ENCODE results near the gene RAD51B.

Gene RAD51B

DNA sequence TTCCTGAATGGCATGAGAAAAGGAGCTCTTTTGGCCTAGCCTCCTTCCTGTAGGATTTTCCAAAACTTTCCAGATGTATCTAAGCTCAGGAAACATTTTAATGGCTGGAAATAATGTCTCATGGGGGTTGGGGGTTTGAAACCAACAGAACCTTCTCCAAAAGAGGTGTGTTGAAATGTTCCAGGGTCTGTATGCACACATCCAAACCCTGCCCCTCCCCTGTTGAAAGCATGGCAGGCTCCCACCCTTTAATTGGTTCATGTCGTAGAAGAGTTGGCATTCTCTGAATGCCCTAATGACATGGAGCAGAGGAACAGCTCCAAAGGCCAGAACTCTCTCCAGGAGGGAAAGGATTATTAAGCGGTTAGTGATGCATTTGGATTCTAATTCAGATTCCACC lies 620.1 kb downstream of the RAD51B start:
- DNase-seq (ENCODE audit: low read depth in 2 of 2) = no peak

DNA sequence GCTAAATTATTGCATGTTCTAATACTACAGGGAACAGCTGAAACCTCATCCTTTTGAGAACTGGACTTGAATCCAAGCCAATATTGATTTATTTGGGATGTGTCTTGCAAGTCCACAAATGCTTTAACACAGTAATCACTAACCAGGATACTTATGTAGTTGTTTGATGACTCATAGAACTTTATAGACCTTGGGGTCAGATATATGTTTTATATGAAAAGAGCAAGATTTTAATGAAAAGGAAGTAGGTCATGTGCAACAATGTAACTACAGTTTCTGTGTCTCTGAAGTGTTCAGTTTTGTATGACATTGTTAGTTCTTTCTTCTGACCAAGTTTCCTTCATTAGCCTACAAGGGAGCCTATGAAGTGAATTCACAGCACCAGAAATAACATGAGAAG lies 621.2 kb downstream of the RAD51B start:
- no peak for DNase-seq (ENCODE audit: low read depth in 2 of 2)

DNA sequence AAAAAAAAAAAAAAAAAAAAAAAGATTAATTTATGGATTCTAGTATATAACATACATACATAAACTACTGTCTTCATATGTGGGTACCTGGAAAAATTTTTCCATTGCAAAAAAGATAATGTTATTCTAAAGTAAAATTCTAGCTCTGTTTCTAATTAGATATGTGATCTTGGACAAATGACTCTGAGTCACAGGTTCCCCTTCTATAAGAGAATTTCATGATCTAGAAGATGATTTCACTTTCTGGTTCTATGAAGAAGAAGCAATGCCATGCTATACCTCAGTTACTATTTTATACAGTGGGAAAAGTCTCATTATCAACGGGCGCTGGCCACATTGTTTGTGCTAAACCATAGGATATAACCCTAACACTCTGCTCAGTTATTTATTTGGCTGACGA lies 622.0 kb downstream of the RAD51B start:
- DNase-seq (ENCODE audit: low read depth in 2 of 2) = no peak

DNA sequence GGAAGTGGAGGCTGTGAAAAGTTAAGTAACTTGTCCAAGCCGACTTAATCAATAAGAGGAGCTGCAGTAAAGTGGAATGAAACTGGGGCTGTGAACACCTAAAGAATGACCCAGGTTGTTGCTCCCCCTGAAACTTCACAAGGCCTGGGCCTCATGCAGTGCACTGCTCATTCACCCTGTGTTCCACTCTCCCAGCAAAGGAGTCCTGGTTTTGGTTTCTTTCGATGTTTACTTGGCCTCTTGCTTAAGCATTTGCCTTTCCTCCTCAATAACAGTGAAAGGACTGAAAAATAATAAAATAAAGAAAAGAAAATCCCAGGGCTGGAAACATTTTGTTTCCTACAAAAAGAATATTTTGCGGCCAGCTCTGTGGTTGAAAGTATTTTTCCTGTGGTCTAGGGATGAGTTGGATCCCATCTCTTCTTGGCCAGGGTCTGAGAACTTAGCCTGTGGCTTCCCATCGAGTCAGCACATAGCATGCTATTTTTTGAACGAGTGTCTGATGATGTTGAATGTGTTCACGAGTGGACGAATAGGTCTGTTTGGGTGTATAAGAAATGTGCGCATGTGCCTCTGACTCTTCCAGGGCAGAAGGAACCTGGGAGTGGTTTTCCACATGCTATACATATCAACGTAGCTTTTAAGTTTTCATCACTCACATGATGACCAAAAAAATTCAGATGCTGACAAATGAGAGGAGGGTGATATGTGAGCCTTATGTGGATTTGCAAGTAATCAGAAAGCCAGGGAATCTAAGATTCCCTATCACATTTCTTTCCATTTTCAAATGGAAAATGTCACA lies 623.5 kb downstream of the RAD51B start:
- DNase-seq (ENCODE audit: low read depth in 2 of 2) = no peak

DNA sequence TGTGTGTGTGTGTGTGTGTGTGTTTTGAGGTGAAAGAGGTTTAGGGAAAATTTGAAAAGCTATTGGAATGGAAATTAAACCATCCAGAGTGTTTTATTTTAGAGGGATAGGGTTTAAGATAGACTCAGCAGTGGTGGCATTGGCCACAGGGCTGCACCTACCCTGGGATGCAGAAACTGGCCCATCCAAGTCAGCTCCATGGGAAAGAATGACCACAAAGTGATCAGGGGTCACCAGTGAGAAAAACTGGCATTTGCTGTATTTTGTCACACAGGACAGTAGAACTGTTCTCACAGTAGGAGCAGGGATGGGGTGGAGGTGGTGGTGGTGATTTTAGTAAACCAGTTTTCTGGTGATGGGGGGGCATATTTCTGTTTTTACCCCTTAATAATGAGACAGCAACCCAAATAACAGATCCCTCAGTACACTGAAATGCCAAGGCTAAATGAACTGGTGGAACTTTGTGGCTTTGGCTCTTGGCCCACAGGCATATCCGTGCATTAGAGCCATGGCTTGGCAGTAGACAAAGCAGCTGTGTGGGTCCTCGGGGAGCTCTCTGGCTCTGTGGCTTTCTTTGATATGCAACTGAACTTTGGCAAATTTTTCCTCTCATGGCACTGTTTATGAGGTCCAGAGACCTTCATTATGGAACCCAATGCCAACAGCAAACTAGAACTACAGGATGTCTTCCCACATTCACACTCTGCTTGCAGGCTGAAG lies 625.0 kb downstream of the RAD51B start:
- no peak for DNase-seq (ENCODE audit: low read depth in 2 of 2)

DNA sequence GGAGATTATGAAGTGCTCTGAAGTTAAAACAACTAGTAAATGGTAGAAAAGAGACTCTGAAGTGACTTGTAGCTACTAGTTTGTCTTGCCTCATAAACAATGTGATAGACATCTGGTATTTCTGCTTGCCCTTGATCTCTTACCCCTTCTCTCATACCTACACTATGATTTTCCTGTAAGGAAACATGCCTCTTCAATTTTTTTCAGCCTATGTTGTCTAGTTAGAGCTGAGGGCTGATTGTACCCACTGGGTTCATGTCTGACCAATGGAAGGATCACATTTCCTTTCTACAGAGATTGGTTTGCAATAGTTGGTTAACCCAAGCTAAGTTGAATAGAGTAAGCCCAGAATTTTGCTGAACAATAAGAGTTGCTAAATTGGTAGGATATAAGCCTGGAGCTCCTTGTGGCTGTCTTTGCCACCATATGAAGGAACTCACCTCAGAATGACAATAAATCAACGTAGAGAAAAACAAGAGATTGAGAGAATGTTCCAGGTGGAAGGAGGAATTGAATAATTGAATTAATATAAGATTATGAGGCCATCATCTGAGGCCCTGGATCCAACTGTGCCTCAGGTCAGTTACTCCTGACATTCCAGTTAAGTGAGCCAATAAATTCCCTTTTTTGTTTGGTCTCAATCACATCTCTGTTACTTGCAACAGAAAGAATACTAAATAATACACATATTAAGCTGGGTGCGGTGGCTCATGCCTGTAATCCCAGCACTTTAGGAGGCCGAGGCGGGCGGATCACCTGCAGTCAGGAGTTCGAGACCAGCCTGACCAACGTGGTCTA lies 626.9 kb downstream of the RAD51B start:
- DNase-seq (ENCODE audit: low read depth in 2 of 2) = no peak

DNA sequence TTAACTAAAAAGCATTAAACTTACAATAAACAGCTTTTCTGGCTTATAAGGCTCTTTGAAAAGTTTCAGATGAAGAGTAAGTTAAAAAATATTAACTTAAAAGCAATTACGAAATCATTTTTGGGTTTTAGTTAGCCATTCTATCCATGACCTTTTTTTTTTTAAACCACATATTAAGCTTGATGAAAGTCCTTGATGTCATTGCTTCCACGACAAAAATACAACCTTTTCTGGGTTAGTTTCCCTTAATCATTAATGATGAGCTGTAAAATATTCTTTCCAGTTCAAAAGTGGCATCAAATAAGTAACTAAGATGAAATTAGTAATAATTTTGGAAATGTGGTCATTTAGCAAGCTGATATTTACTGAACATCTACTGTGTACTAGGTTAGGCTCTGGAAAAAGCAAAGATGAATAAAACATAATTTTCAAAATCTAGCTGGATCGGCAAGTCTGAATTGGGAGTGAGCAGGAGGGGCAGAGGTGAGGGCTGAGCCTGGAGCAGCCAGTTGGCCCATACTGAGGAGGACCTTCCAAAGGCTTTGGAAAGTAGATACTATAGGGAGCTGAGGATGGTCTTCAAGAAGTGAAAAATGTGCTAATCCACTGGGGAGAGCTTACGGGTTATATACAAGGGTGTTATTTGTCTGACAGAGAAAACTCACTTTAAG lies 628.1 kb downstream of the RAD51B start:
- no peak for DNase-seq (ENCODE audit: low read depth in 2 of 2)

DNA sequence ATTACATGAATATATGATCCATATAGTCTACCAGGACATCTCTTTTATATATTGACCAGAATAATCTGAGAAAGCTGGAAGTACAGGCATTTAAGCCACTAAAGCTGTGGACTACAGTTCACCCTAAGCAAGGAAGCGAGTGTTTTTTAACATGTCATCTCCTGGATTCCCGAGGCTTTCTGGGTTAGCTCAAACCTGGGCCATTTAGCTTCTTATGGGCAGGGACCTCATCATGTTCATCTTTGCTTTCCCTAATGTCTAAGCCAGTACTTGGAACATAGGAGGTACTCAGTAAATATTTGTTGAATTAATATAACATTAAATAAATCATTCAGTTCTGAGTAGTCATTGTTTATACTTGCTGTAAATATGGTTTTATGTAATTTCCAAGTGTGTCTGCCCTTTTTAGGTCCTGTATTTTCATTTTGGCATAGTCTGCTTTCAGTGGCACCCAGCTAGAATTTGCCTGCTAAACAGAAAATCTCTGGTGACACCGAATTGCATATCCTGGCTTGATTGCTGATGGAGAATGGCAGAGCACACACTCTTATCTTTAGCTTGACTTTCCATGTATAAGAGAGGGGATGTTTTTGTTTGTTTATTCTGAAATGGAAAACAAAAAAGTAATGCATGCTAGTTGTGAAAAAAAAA lies 628.8 kb downstream of the RAD51B start:
- no peak for DNase-seq (ENCODE audit: low read depth in 2 of 2)

DNA sequence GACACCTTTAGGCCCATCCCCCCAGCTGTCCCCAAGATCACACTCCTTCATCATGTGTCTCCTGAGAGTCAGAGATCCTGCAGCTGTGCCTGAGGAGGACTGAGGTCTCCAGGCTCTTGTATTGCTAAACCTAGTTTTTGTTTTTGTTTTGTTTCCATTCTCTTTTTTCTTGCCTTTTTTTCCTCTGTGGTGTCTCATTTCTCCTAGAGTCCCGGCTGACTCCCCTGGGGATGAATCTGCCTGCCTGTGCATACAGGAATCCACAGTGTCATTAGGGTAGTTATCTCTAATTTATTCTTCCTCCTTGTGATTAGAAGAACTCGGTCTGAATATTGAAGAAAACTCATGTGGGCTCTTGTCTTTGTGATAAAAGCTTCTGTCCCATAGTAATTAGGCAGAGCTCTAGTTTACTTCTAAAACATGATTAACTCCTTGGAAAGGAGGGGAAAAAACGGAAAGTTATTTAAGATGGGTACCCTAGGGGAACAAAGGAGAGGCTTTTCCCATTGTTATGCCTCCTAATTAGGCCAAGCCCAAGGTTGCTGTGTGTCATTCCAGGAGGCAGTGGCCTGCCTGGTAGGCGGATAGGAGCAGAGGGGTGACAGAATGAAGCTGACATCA lies 630.1 kb downstream of the RAD51B start:
- DNase-seq (ENCODE audit: low read depth in 2 of 2) = no peak

DNA sequence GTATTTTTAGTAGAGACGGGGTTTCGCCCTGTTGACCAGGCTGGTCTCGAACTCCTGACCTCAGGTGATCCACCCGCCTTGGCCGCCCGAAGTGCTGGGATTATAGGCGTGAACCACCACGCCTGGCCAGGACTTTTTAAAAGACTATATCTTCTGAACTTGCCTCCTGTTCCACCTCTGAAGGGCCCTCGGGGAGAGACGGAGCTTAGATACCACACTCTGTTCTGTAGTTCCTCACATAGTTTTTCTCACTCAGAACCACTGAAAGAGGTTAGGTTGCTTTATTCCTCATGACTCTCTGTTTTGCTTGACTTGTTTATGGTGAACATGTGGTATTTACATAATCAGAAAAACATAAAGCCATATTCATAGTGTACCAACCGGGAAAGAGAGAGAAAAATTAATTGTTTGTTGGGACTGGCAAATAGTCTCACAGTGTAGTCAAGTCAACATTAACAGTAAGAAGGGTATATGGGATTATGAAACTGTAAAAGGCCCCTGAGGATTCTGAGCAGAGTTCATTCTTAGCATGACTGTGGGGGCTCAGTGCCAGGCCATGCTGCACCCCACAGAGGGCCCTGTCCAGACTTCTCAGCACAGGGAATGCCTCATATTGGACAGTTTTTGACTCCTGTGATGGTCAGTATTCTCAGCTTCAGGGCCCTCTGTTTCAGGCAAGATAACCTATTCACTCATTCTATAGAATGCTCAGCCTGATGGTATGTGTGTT lies 631.0 kb downstream of the RAD51B start:
- no peak for DNase-seq (ENCODE audit: low read depth in 2 of 2)

DNA sequence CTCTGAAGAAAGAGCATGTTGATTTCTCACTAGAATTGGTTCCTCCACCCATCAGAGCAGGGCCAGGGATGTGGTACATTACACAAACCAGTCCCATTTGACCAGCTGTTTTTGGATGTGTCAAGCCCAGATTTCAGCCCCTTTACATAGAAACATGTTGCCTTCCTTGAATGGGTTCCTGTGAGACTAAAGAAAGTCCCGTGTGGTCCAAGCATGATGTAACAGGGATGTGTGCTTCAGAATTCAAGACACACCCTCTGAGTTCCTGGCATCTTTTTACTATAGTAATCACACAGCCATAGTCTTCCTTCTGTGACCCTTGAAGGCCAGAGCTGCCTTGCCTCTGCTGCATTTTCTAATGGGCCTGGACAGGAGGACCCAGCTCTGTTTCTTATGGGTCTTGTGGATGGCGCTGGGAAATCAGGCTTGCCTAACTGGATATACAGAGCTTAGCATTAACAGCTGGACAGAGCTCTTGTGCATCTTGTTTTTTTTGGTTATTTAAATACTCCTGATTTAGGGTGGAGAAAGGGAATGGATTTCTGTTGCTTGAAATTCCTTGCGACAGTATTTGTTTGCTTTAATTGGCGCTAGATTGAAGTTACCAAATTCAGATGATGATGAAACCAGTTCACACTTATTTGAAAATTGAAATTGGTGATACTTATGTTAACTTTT lies 632.3 kb downstream of the RAD51B start:
- no peak for DNase-seq (ENCODE audit: low read depth in 2 of 2)

DNA sequence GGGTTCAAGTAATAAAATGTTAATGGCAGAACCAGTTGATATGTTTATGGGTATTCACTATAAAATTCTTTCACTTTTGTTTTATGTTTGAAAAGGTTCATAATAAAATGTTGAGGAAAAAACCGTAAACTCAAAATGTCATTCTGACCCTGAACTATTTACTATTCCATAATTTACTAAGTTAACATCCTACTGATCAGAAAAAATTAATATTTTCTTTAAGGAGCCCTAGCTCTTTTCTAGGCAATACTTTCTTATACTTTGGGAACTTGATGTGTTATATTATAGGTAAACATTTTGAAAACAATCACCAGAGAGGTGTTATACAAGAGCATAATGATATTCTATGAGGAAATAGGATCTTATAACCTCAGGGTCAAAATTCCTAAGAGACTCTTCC lies 638.7 kb downstream of the RAD51B start:
- DNase-seq (ENCODE audit: low read depth in 2 of 2) = no peak

DNA sequence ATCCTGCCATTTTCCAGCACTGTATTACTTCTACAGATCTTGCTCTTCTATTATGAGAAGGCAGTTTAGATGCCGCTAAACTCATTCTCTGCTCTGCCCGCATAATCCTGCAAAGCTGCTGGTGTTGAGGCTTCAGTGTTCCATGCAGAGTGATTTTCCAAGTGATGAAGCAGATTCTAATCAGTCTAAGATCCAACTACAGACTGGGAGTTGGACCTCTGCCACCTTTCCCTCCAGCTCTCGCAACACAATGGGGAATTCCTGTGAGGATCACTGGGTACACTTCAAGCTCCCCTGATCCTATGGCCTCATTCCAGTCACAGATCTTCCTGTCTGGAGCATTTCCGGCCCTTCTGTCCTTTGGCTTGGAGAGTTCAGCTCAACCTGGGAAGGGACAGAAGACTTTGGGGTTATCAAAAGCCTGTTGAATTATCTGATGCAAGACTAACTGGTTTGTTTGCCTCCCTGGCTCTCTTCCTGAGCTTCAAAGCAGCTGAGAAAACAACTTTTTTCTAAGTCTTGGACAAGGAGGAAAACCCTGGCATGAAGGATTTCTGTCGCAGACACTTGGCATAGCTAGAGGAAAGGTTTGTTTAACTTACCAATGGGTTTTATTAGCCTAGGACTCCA lies 639.4 kb downstream of the RAD51B start:
- DNase-seq (ENCODE audit: low read depth in 2 of 2) = no peak

DNA sequence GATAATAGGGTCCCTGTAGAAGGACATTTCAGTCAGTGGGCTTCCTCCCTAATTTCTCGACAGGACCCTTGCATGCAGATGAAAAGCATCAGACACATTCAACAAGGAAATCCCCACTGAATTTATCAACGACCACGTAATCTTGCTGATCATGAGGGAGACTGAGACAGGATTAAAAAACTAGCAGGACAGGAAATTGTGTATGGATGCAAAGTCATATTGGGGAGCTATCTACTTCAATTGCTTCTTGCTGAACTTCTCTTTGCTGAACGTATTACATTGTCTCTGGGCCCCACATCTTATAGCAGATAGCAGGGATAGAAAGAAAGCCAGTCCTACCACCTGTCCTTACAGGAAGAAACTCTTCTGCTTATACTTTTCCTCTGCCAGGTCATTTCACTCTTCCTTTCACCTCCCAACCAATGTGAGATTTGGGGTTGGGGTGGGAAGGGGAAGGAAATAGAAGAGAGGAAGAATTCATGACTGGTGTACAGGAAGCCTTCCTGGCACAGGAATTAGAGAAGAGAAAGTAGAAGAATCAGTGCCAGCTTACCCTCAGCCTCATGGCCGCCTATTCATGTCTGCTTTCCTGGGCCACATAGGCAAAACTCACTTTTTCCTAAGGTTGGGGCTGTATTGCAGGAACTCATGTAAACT lies 640.0 kb downstream of the RAD51B start:
- DNase-seq (ENCODE audit: low read depth in 2 of 2) = no peak

DNA sequence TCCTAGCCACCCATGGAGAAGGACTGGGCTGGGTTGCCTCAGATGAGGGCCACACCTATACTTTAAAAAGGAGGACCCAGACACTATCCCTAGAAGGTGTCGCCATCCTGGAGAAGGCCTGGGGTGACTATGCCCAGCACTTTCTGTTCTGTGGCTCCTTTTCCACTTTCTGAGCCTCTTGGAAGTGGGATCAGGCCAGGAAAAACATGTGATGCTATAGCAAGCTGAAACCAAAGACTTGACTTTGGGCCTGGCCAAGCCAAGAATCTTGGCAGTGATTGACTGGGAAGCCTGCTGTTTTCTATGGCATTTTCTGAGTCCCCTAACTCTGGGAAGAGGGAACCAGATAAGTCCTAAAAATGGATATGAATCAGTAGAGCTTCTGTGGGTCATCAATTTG lies 641.0 kb downstream of the RAD51B start:
- no peak for DNase-seq (ENCODE audit: low read depth in 2 of 2)

DNA sequence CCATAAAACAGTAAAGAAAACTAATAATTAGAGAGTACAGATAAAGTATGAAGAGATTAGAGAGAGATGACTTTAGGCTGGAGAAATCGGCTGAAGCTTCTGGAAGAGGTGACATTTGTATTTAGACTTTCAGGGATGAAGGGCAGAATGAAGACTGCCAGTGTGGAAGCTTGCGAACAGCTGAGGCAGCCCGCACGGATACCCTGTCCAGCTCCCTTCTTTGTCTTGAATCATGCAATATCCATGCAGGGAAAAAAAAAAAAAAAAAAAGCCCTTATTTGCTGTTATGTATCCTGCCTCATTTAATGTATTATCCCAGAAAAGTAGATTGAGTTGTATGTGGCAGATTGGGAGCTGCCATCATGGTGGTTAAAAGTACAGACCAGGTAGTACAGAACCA lies 641.5 kb downstream of the RAD51B start:
- DNase-seq (ENCODE audit: low read depth in 2 of 2) = no peak

DNA sequence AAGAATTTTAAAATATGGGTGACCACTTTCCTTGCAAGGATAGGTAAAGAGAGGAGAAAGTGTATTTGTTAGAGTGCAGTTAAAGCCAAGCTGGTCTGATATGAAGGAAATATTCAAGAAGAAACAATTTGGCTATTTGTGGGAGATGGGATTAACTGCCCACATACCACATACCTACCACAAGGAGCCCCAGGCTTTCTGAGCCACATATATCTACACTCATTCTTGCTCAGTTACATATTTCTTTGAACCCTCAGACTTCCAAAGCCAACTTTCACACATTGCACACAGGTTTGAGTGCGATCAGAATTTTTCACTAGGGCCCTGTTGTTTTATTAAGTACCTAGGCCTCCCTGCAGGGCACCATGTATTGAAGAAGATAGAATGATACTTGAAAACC lies 643.1 kb downstream of the RAD51B start:
- DNase-seq (ENCODE audit: low read depth in 2 of 2) = no peak

DNA sequence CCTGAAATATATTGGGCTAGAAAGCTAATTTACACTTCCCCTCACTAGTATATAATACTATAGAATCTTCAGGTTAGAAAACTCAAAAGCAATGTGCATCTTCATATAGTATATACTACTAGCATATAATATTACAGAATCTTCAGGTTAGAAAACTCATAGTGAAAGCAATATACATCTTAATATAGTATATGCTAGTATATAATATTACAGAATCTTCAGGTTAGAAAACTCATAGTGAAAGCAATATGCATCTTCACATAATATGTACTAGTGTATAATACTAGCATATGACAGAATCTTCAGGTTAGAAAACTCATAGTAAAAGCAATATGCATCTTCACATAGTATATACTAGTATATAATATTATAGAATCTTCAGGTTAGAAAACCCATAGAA lies 643.7 kb downstream of the RAD51B start:
- DNase-seq (ENCODE audit: low read depth in 2 of 2) = no peak

Data from stimulated activated CD8-positive, alpha-beta memory T cell treated with anti-CD3 and anti-CD28 coated beads, Interleukin-15, amount 100 ng/mL, for 48 hours (primary cell).